HepG2 (cell line): Measurements from ENCODE around the gene ARHGAP12. TPM values are rescaled to one million over a fixed set of nuclear protein-coding genes. Genes with fewer than 3 reads are reported as not detected.
A peak's percentile ranks its signal among the peaks of the same experiment; 100 is the strongest.

ENCODE experiments used
- E2F5 ChIP-seq: sonication (generic); formaldehyde crosslinking; conservative IDR thresholded peaks from 2 replicates; pipeline ENCODE4 v1.4.0; 2020; ENCODE audit warnings: missing genetic modification reagents
- HOXA5 ChIP-seq: sonication (generic); formaldehyde crosslinking; IDR thresholded peaks from 2 replicates; pipeline ENCODE4 v1.4.0; 2020; ENCODE audit warnings: missing genetic modification reagents
- KLF15 ChIP-seq: sonication (generic); formaldehyde crosslinking; IDR thresholded peaks from 2 replicates; pipeline ENCODE4 v1.8.1; 2023; ENCODE audit warnings: borderline replicate concordance, mild to moderate bottlenecking, inconsistent platforms, missing genetic modification reagents, mixed read lengths
- MEIS1 ChIP-seq: sonication (generic); formaldehyde crosslinking; IDR thresholded peaks from 2 replicates; pipeline ENCODE4 v1.9.0; 2021; ENCODE audit warnings: mild to moderate bottlenecking, missing genetic modification reagents, moderate library complexity, borderline replicate concordance
- MTA1 ChIP-seq: sonication (generic); formaldehyde crosslinking; IDR thresholded peaks from 2 replicates; pipeline ENCODE4 v1.4.0; 2020; ENCODE audit warnings: missing genetic modification reagents, mild to moderate bottlenecking, borderline replicate concordance
- SAP130 ChIP-seq: IDR thresholded peaks from 2 replicates; pipeline ENCODE4 v1.6.1; 2016; ENCODE audit warnings: low read depth
- SKI ChIP-seq: fragments of 450-650 bp; IDR thresholded peaks from one replicate; pipeline ENCODE4 v1.6.1; 2018; ENCODE audit warnings: mild to moderate bottlenecking; ENCODE audit not compliant: partially characterized antibody
- ZFAT ChIP-seq: sonication (generic); formaldehyde crosslinking; conservative IDR thresholded peaks from 2 replicates; pipeline ENCODE4 v1.8.1; 2023; ENCODE audit warnings: missing genetic modification reagents, inconsistent platforms
- ZFP36 ChIP-seq: fragments of 150-350 bp; IDR thresholded peaks from 2 replicates; pipeline ENCODE4 v1.6.1; 2018; ENCODE audit warnings: borderline replicate concordance, low read length, low read depth; ENCODE audit not compliant: partially characterized antibody
- ZNF276 ChIP-seq: sonication (generic); formaldehyde crosslinking; IDR thresholded peaks from 2 replicates; pipeline ENCODE4 v1.4.0; 2020; ENCODE audit warnings: mild to moderate bottlenecking, low read depth, missing genetic modification reagents
- ZNF570 ChIP-seq: sonication (generic); formaldehyde crosslinking; IDR thresholded peaks from 2 replicates; pipeline ENCODE4 v1.4.0; 2020; ENCODE audit warnings: mild to moderate bottlenecking, missing genetic modification reagents, borderline replicate concordance
- ZNF605 ChIP-seq: sonication (generic); formaldehyde crosslinking; IDR thresholded peaks from 2 replicates; pipeline ENCODE4 v1.8.0; 2022; ENCODE audit warnings: mild to moderate bottlenecking, missing genetic modification reagents
- ZNF687 ChIP-seq: sonication (generic); formaldehyde crosslinking; IDR thresholded peaks from 2 replicates; pipeline ENCODE4 v1.5.1; 2020; ENCODE audit warnings: mild to moderate bottlenecking, missing genetic modification reagents, moderate library complexity
- ZNF7 ChIP-seq: IDR thresholded peaks from 2 replicates; pipeline ENCODE4 v1.6.1; 2016; ENCODE audit warnings: missing biosample characterization, missing genetic modification reagents
- polyA plus RNA-seq, 8 experiments: library from polyadenylated mRNA; depleted of rRNA in 3 of 8; stranded (reverse) in 7 of 8; unstranded in 1 of 8; fragments of >200 nt; fragmentation: Illumina TruSeq in 4 of 8; extraction: Trizol in 4 of 8; gene quantifications; 2 replicates each; pipeline versions ENCODE4 v1.2.1 to v1.2.3, GENCODE V29; 2011 to 2016; ENCODE audit warnings: low read depth in 4 of 8, missing spikeins in 1 of 8, mixed read lengths in 1 of 8; ENCODE audit not compliant: insufficient read depth in 1 of 8
- total RNA-seq, 5 experiments: library from RNA; depleted of rRNA; stranded (reverse); fragments of >200 nt; fragmentation: Illumina TruSeq; extraction: Trizol; gene quantifications; 2 replicates each; pipeline ENCODE4 v1.2.3, GENCODE V29; 2016; ENCODE audit warnings: low read depth in 1 of 5
- TF ChIP-seq, protein P1 (sequence below): sonication (generic); formaldehyde crosslinking; IDR thresholded peaks from 2 replicates; pipeline ENCODE4 v1.4.0; 2020; ENCODE audit warnings: missing genetic modification reagents
- TF ChIP-seq, protein P2 (sequence below): sonication (generic); formaldehyde crosslinking; IDR thresholded peaks from 2 replicates; pipeline ENCODE4 v1.5.1; 2020; ENCODE audit warnings: mild to moderate bottlenecking, missing genetic modification reagents, moderate library complexity
- TF ChIP-seq, protein P3 (sequence below): sonication (generic); formaldehyde crosslinking; conservative IDR thresholded peaks from 2 replicates; pipeline ENCODE4 v1.8.0; 2022; ENCODE audit warnings: mild to moderate bottlenecking, moderate library complexity, missing genetic modification reagents

ARHGAP12 gene
- total and polyA plus RNA-seq, 2 of the 13 experiments (the other 11 are each of a cell fraction or from before 2014, with no cell fraction given) = 25.0 to 54.6 TPM

DNA sequence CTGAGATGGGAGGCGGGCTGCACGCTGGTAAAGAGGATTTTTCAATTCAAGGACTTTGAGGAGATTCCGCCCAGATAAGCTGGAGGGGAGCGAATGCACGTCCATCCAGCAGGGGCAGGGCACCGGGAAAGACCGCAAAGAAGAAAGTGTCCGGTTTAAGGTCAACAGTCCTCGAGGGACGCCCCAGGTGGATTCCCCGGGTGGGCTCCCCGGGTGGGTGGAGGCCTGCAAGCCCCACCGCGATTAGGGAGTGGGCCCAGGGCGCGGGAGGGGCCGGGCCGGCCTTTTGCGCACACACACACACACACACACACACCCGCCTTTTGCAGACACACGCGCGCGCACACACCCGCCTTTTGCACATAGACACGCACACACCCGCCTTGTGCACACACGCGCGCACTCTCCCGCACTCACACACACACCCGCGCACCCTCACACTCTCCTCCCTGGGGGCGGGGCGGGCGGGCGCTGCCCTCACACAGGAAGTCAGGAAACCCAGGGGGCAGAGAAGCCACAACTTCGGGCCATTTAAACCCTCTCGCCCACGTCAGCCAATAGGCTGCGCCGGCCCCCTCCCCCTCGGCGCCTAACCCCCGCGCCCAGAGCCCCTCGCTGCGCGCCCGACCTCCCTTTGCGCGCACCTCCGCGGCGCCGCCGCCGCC, 615 bp downstream of the ARHGAP12 start (continued):
- no peak for TF ChIP-seq ZNF7
- peak; percentile 53; the same call in 1 of the 2 replicates for TF ChIP-seq MTA1 (CRISPR knock-in tag)
- no peak for TF ChIP-seq KLF15
- no peak for TF ChIP-seq ZFAT (CRISPR knock-in tag)
- TF ChIP-seq, protein P1, sequence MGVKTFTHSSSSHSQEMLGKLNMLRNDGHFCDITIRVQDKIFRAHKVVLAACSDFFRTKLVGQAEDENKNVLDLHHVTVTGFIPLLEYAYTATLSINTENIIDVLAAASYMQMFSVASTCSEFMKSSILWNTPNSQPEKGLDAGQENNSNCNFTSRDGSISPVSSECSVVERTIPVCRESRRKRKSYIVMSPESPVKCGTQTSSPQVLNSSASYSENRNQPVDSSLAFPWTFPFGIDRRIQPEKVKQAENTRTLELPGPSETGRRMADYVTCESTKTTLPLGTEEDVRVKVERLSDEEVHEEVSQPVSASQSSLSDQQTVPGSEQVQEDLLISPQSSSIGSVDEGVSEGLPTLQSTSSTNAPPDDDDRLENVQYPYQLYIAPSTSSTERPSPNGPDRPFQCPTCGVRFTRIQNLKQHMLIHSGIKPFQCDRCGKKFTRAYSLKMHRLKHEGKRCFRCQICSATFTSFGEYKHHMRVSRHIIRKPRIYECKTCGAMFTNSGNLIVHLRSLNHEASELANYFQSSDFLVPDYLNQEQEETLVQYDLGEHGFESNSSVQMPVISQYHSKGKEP (CRISPR knock-in tag) = no peak
- no peak; the same call in 1 of the 2 replicates for TF ChIP-seq HOXA5 (CRISPR knock-in tag)
- TF ChIP-seq ZNF276 (CRISPR knock-in tag) = no peak; the same call in 1 of the 2 replicates
- no peak for TF ChIP-seq MEIS1 (CRISPR knock-in tag)
- TF ChIP-seq, protein P2, sequence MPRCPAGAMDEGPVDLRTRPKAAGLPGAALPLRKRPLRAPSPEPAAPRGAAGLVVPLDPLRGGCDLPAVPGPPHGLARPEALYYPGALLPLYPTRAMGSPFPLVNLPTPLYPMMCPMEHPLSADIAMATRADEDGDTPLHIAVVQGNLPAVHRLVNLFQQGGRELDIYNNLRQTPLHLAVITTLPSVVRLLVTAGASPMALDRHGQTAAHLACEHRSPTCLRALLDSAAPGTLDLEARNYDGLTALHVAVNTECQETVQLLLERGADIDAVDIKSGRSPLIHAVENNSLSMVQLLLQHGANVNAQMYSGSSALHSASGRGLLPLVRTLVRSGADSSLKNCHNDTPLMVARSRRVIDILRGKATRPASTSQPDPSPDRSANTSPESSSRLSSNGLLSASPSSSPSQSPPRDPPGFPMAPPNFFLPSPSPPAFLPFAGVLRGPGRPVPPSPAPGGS (CRISPR knock-in tag) = no peak
- TF ChIP-seq E2F5 (CRISPR knock-in tag) = no peak
- no peak for TF ChIP-seq ZNF570 (CRISPR knock-in tag)
- TF ChIP-seq ZFP36 = no peak
- TF ChIP-seq SKI = no peak
- TF ChIP-seq ZNF605 (CRISPR knock-in tag) = no peak
- TF ChIP-seq, protein P3, sequence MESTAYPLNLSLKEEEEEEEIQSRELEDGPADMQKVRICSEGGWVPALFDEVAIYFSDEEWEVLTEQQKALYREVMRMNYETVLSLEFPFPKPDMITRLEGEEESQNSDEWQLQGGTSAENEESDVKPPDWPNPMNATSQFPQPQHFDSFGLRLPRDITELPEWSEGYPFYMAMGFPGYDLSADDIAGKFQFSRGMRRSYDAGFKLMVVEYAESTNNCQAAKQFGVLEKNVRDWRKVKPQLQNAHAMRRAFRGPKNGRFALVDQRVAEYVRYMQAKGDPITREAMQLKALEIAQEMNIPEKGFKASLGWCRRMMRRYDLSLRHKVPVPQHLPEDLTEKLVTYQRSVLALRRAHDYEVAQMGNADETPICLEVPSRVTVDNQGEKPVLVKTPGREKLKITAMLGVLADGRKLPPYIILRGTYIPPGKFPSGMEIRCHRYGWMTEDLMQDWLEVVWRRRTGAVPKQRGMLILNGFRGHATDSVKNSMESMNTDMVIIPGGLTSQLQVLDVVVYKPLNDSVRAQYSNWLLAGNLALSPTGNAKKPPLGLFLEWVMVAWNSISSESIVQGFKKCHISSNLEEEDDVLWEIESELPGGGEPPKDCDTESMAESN (CRISPR knock-in tag) = no peak
- TF ChIP-seq ZNF687 (CRISPR knock-in tag) = peak; percentile 50
- TF ChIP-seq SAP130 (CRISPR knock-in tag) = peak; percentile 40; the same call in 1 of the 2 replicates
